Thoracic aorta (tissue), 2 donors: ENCODE results near the gene GNPDA1. TPM values are rescaled to one million over a fixed set of nuclear protein-coding genes. Genes with fewer than 3 reads are reported as not detected.

Experiments
- ATAC-seq: fragments of 150-250 bp; one replicate; pipeline ENCODE4 v1.8.0; 2017; ENCODE audit warnings: low read depth; ENCODE audit not compliant: insufficient number of reproducible peaks, low FRiP score
- DNase-seq: peaks from one replicate; pipeline ENCODE4 v3.0.0-alpha.2; 2020; ENCODE audit warnings: low spot score
- H3K27ac ChIP-seq, 2 donors: fragments of 200-600 bp; sonication (generic); 1 replicate in 1 of 2; 2 replicates in 1 of 2; pipeline ENCODE4 v1.5.1; 2016; ENCODE audit warnings: mild to moderate bottlenecking in 2 of 2, moderate library complexity in 2 of 2
- H3K27me3 ChIP-seq: fragments of 200-600 bp; sonication (generic); replicated peaks from 2 replicates; pipeline ENCODE4 v1.6.0; 2016; ENCODE audit warnings: mild to moderate bottlenecking; ENCODE audit not compliant: insufficient read depth
- H3K36me3 ChIP-seq: fragments of 200-600 bp; sonication (generic); one replicate; pipeline ENCODE4 v1.5.1; 2016
- H3K4me1 ChIP-seq, 2 donors: fragments of 200-600 bp; sonication (generic); 1 replicate in 1 of 2; 2 replicates in 1 of 2; pipeline versions ENCODE4 v1.5.1 to v1.6.0; 2016; ENCODE audit warnings: low read depth in 2 of 2, mild to moderate bottlenecking in 1 of 2; ENCODE audit not compliant: control insufficient read depth in 1 of 2
- H3K4me3 ChIP-seq: fragments of 200-600 bp; sonication (generic); 2 replicates; pipeline ENCODE4 v1.5.1; 2016; ENCODE audit warnings: mild to moderate bottlenecking
- H3K9me3 ChIP-seq: fragments of 200-600 bp; sonication (generic); 2 replicates; pipeline ENCODE4 v1.5.1; 2016
- total RNA-seq, 2 donors: library from RNA; depleted of rRNA; stranded (reverse); fragments of >200 nt; gene quantifications; one replicate each; pipeline versions ENCODE4 v1.1.0 to v1.2.3, GENCODE V29; 2016
- TF ChIP-seq, protein P1 (sequence below): fragments of 200-600 bp; sonication (generic); IDR thresholded peaks from one replicate; pipeline ENCODE4 v1.5.1; 2019; ENCODE audit warnings: antibody characterized with exemption

The GNPDA1 gene
- total RNA-seq, 2 donors from 2014 or later, result 15.8 to 26.5 TPM

GRCh38 chr5:141951332-141951781, 61.5 kb downstream of the GNPDA1 start:
- no peak for DNase-seq
- no peak for ATAC-seq

More at GRCh38 chr5:141951332-141951781, 61.5 kb downstream of the GNPDA1 start:
- Histone ChIP-seq H3K9me3 (no peaks in the 10 kb centered on the region), H3K4me3 (no peak overlapping the region), H3K4me1 (no peaks in the 10 kb centered on the region), H3K27me3 (no peaks in the 10 kb centered on the region), H3K27ac (no peak overlapping the region), H3K36me3 (no peaks in the 10 kb centered on the region)
- TF ChIP-seq, protein P1, sequence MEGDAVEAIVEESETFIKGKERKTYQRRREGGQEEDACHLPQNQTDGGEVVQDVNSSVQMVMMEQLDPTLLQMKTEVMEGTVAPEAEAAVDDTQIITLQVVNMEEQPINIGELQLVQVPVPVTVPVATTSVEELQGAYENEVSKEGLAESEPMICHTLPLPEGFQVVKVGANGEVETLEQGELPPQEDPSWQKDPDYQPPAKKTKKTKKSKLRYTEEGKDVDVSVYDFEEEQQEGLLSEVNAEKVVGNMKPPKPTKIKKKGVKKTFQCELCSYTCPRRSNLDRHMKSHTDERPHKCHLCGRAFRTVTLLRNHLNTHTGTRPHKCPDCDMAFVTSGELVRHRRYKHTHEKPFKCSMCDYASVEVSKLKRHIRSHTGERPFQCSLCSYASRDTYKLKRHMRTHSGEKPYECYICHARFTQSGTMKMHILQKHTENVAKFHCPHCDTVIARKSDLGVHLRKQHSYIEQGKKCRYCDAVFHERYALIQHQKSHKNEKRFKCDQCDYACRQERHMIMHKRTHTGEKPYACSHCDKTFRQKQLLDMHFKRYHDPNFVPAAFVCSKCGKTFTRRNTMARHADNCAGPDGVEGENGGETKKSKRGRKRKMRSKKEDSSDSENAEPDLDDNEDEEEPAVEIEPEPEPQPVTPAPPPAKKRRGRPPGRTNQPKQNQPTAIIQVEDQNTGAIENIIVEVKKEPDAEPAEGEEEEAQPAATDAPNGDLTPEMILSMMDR, result no peak

Other genes starting within 250 kb of the GNPDA1 start
- 10 to 100 TPM; 24.6 to 43.4 TPM for gene PCDH1, start 134.6 kb downstream of the GNPDA1 start, total RNA-seq
- gene DELE1, start 89.2 kb downstream of the GNPDA1 start, total RNA-seq, result 100 to 1,000 TPM in 1 of 2 donors, 10 to 100 TPM in 1; 82.5 to 108 TPM
- 1 to 10 TPM; 5.1 to 5.2 TPM for gene PCDH12, start 54.8 kb downstream of the GNPDA1 start, total RNA-seq
- gene RNF14, start 43.9 kb downstream of the GNPDA1 start, total RNA-seq, result 10 to 100 TPM; 63.4 to 93.3 TPM
- 100 to 1,000 TPM; 102 to 134 TPM for gene NDFIP1, start 95.8 kb upstream of the GNPDA1 start, total RNA-seq